GM12878 (cell line): Measurements from ENCODE around the gene PDLIM5. TPM values are rescaled to one million over a fixed set of nuclear protein-coding genes. Genes with fewer than 3 reads are reported as not detected.

ENCODE experiments used
- ATAC-seq: fragments of 200-7000 bp; cut with Tn5 transposase; 3 replicates; pipeline ENCODE4 v1.9.1; 2020; ENCODE audit warnings: mild to moderate bottlenecking, moderate library complexity
- BruUV-seq: library from RNA; stranded (reverse); fragments of 400-500 nt; replicated peaks from 2 replicates; lab custom pipeline; 2021; lab: Mats Ljungman, UMichigan
- CTCF ChIA-PET: fragments of 300-600 bp; sonication (Branson Sonifier 250); formaldehyde crosslinking; extraction: SDS; loops from one replicate; lab custom pipeline; 2021; ENCODE audit warnings: inconsistent platforms; lab: Yijun Ruan, JAX
- POLR2A ChIA-PET: fragments of 350-600 bp; formaldehyde crosslinking; extraction: SDS; loops from one replicate; lab custom pipeline; 2021; ENCODE audit warnings: inconsistent platforms; lab: Charles Lee
- RAD21 ChIA-PET: fragments of 300-600 bp; sonication (Branson Sonifier 250); formaldehyde crosslinking; loops from one replicate; lab custom pipeline; 2023; ENCODE audit warnings: antibody characterized with exemption; ENCODE audit not compliant: unreplicated experiment; lab: Charles Lee
- SMC1A ChIA-PET: fragments of 300-600 bp; sonication (Branson Sonifier 250); formaldehyde crosslinking; loops from one replicate; lab custom pipeline; 2023; ENCODE audit not compliant: unreplicated experiment, uncharacterized antibody; lab: Charles Lee
- DNase-seq: peaks from one replicate; pipeline ENCODE4 v3.0.0-alpha.2; 2011; ENCODE audit warnings: low read depth, low spot score
- FAIRE-seq: peaks from 3 replicates; lab custom pipeline; 2011; peaks lifted over from hg19 to GRCh38; lab: Jason Lieb, UNC
- H2AFZ ChIP-seq: 2 replicates; pipeline ENCODE4 v1.6.0; 2011; ENCODE audit warnings: low read depth, low read length, control low read depth; ENCODE audit not compliant: control insufficient read depth
- H3K27ac ChIP-seq: 2 replicates; pipeline ENCODE4 v1.5.1; 2011; ENCODE audit warnings: control low read depth; ENCODE audit not compliant: control insufficient read depth, insufficient read depth
- H3K27me3 ChIP-seq, 2 experiments: replicated peaks in 1 of 2; 2 replicates each; pipeline versions ENCODE4 v1.6.0 to v1.6.1; 2011; ENCODE audit warnings: low read length in 1 of 2; ENCODE audit not compliant: control insufficient read depth in 2 of 2, insufficient read depth in 2 of 2
- H3K36me3 ChIP-seq, 2 experiments: 2 replicates each; pipeline ENCODE4 v1.5.1; 2011; ENCODE audit warnings: low read length in 1 of 2; ENCODE audit not compliant: control insufficient read depth in 2 of 2, insufficient read depth in 2 of 2
- H3K4me1 ChIP-seq: 2 replicates; pipeline ENCODE4 v1.6.1; 2011; ENCODE audit warnings: mild to moderate bottlenecking, low read length, moderate library complexity, mixed read lengths; ENCODE audit not compliant: control insufficient read depth, insufficient read depth
- H3K4me2 ChIP-seq: 2 replicates; pipeline ENCODE4 v1.6.0; 2011; ENCODE audit warnings: control low read depth; ENCODE audit not compliant: control insufficient read depth, insufficient read depth
- H3K4me3 ChIP-seq: fragments of 200-600 bp; sonication (generic); 2 replicates; pipeline ENCODE4 v1.5.1; 2016
- H3K79me2 ChIP-seq: 2 replicates; pipeline ENCODE4 v1.6.0; 2011; ENCODE audit warnings: low read length; ENCODE audit not compliant: control insufficient read depth, insufficient read depth
- H3K9ac ChIP-seq: 2 replicates; pipeline ENCODE4 v1.8.0; 2011; ENCODE audit warnings: low read length, control low read depth, mixed read lengths; ENCODE audit not compliant: control insufficient read depth, insufficient read depth
- H3K9me3 ChIP-seq: replicated peaks from 3 replicates; pipeline ENCODE4 v1.5.1; 2011; ENCODE audit warnings: mild to moderate bottlenecking, low read length; ENCODE audit not compliant: control insufficient read depth, insufficient read depth
- H4K20me1 ChIP-seq: 2 replicates; pipeline ENCODE4 v1.6.0; 2011; ENCODE audit not compliant: control insufficient read depth, insufficient read depth
- BACH1 ChIP-seq: fragments of 450-650 bp; IDR thresholded peaks from 2 replicates; pipeline ENCODE4 v1.6.1; 2017; ENCODE audit warnings: mild to moderate bottlenecking, borderline replicate concordance
- BCLAF1 ChIP-seq: fragments of 450-650 bp; IDR thresholded peaks from 2 replicates; pipeline ENCODE4 v1.6.1; 2017; ENCODE audit warnings: antibody characterized with exemption, mild to moderate bottlenecking, moderate library complexity
- DPF2 ChIP-seq: fragments of 450-650 bp; IDR thresholded peaks from 2 replicates; pipeline ENCODE4 v1.6.1; 2017; ENCODE audit warnings: mild to moderate bottlenecking
- IRF5 ChIP-seq: fragments of 450-650 bp; IDR thresholded peaks from 2 replicates; pipeline ENCODE4 v1.6.1; 2017; ENCODE audit warnings: borderline replicate concordance
- KLF5 ChIP-seq: fragments of 450-650 bp; IDR thresholded peaks from 2 replicates; pipeline ENCODE4 v1.6.1; 2014; ENCODE audit warnings: mild to moderate bottlenecking; ENCODE audit not compliant: partially characterized antibody
- NFYB ChIP-seq: IDR thresholded peaks from 2 replicates; pipeline ENCODE4 v1.6.1; 2011; ENCODE audit warnings: low read depth, mild to moderate bottlenecking, low read length, improper control_type of control experiment, moderate library complexity; ENCODE audit not compliant: insufficient read depth
- SIN3A ChIP-seq: IDR thresholded peaks from 2 replicates; pipeline ENCODE4 v1.6.1; 2012; ENCODE audit warnings: low read depth, low read length, improper control_type of control experiment
- WGBS: methylation state at CpG from one replicate; pipeline ENCODE4 v1.1.6; 2016; ENCODE audit warnings: low lambda C conversion rate; ENCODE audit not compliant: insufficient replicate concordance, insufficient coverage; ENCODE audit errors: missing lambda C conversion rate; 5-methylcytosine and 5-hydroxymethylcytosine counted together
- in situ Hi-C: fragments of 300-500 bp; cut with MboI; formaldehyde crosslinking; loops from 9 replicates; pipeline ENCODE4 v1.14.3; 2018; ENCODE audit warnings: mixed read lengths
- intact Hi-C: fragments of 100-400 bp; cut with micrococcal nuclease; formaldehyde crosslinking; loops from one replicate; pipeline ENCODE4 v1.14.2; 2022; ENCODE audit not compliant: unreplicated experiment
- polyA plus RNA-seq, 11 experiments: library from polyadenylated mRNA; depleted of rRNA in 4 of 11; unstranded in 6 of 11; stranded (reverse) in 5 of 11; fragments of >200 nt; fragmentation: Nextera tagmentation in 4 of 11; fragmentation: Illumina TruSeq in 1 of 11; extraction: Ambion mirVana in 4 of 11; extraction: Trizol in 1 of 11; gene quantifications; 1 replicate in 1 of 11; 2 replicates in 10 of 11; pipeline versions ENCODE4 v1.2.1 to v1.2.3, GENCODE V29; 2011 to 2016; ENCODE audit warnings: inconsistent platforms in 2 of 11, missing spikeins in 2 of 11, low read depth in 1 of 11
- total RNA-seq, 4 experiments: library from RNA; depleted of rRNA in 3 of 4; stranded (reverse); fragments of >200 nt in 3 of 4; fragmentation: Illumina TruSeq in 1 of 4; extraction: Trizol in 1 of 4; gene quantifications; 2 replicates each; pipeline versions ENCODE4 v1.2.1 to v1.2.3, GENCODE V29; 2013 to 2021
- TF ChIP-seq, protein P1 (sequence below): IDR thresholded peaks from 2 replicates; pipeline ENCODE4 v1.6.1; 2011; ENCODE audit warnings: borderline replicate concordance, low read depth, mild to moderate bottlenecking, moderate library complexity, mixed read lengths, low read length; ENCODE audit not compliant: insufficient read depth; ENCODE audit errors: extremely low read length
- TF ChIP-seq, protein P2 (sequence below): IDR thresholded peaks from 2 replicates; pipeline ENCODE4 v1.6.1; 2012; ENCODE audit warnings: low read depth, low read length, improper control_type of control experiment

PDLIM5 gene
- total and polyA plus RNA-seq, 10 of the 15 experiments (the other 5 are each of a cell fraction or from before 2014, with no cell fraction given): 10.0 to 52.9 (median 20.7) TPM

DNA sequence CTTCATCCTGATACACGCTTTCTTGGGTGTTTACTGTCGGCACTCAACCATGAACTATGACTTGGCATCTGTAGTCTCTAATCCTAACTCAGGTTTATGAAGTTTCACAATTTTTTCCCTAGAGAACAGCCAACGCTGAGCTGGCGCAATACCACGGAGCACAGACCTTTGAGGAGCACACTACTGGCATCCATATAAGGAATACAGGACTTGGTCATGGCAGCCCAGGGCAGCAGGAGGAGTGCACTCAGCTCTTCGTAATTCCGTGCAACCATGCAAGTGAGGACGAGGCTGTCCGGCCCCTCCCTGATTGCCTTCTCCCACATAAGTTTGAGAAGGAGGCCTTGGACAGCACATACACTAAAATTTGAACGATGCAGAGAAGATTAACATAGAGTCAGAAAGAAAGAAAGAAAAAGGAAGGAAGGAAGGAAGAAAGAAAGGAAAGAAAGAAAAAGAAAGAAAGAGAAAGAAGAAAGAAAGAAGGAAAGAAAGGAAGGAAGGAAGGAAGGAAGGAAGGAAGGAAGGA, 41.0 kb upstream of the PDLIM5 start:
- no peaks in the 10 kb centered on the region for H3K9me3 ChIP-seq
- H3K4me1 ChIP-seq: no peaks in the 10 kb centered on the region
- no peak for ATAC-seq
- no peak overlapping the region for H3K9ac ChIP-seq
- no TSS peak for BruUV-seq
- POLR2A ChIA-PET: interaction anchor here (0.5 kb wide), 1 partner anchor 224 kb away, joined by 4 read pairs; no protein-coding TSS in a partner anchor
- H3K27me3 ChIP-seq: peaks cover 0 to 3% of the 10 kb centered on the region in 2 experiments; a peak in 1 of 4 replicates
- no peak overlapping the region for H3K4me2 ChIP-seq
- no peaks in the 10 kb centered on the region for H4K20me1 ChIP-seq
- RAD21 ChIA-PET: interaction anchor here (1.1 kb wide), 1 partner anchor 172 kb away, joined by 3 read pairs; no protein-coding TSS in a partner anchor
- H3K4me3 ChIP-seq: no peak overlapping the region
- no peak overlapping the region for H3K27ac ChIP-seq
- no peak for DNase-seq
- no peak overlapping the region for H2AFZ ChIP-seq
- no peak for TF ChIP-seq SIN3A
- TF ChIP-seq DPF2: no peak
- TF ChIP-seq KLF5: no peak
- TF ChIP-seq, protein P1, sequence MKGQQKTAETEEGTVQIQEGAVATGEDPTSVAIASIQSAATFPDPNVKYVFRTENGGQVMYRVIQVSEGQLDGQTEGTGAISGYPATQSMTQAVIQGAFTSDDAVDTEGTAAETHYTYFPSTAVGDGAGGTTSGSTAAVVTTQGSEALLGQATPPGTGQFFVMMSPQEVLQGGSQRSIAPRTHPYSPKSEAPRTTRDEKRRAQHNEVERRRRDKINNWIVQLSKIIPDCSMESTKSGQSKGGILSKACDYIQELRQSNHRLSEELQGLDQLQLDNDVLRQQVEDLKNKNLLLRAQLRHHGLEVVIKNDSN: no peak
- no peak for TF ChIP-seq IRF5
- TF ChIP-seq NFYB: no peak
- TF ChIP-seq, protein P2, sequence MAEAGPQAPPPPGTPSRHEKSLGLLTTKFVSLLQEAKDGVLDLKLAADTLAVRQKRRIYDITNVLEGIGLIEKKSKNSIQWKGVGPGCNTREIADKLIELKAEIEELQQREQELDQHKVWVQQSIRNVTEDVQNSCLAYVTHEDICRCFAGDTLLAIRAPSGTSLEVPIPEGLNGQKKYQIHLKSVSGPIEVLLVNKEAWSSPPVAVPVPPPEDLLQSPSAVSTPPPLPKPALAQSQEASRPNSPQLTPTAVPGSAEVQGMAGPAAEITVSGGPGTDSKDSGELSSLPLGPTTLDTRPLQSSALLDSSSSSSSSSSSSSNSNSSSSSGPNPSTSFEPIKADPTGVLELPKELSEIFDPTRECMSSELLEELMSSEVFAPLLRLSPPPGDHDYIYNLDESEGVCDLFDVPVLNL: no peak
- no peak for TF ChIP-seq BCLAF1
- no peak for TF ChIP-seq BACH1
- TF ChIP-seq, all 136 proteins: peak for 0
- Histone ChIP-seq H3K36me3 (no peaks in the 10 kb centered on the region), H3K79me2 (no peaks in the 10 kb centered on the region)
- FAIRE-seq: no peak
- intact Hi-C loops (no loop called here), in situ Hi-C loops (no loop called here)
- ChIA-PET CTCF (interaction anchor here (1.1 kb wide), 1 partner anchor 83 kb away, joined by 3 read pairs; no protein-coding TSS in a partner anchor), SMC1A (interaction anchor here (0.7 to 1.3 kb wide), 3 partner anchors 108 to 185 kb away, joined by 3 read pairs; no protein-coding TSS in a partner anchor)
- WGBS: 53% methylated on average over 10 of the region's 10 CpGs
